ENCODE measurements around the gene BAZ2A.

- TF ChIP-seq CTCF (conservative IDR thresholded peaks at IDR 0.05) (peak; percentile 89), ZFX (IDR thresholded peaks at IDR 0.05) (no peak)
These were observed 36.1 kb downstream of the BAZ2A start for GRCh38 chr12:56593909-56594621.

All from C4-2B (cell line).